K562 treated with DMSO at 1 percent for 12 hours (cell line): ENCODE data around the gene F11R. TPM values are rescaled to one million over a fixed set of nuclear protein-coding genes. Genes with fewer than 3 reads are reported as not detected.

Experiments
- total RNA-seq: library from RNA; unstranded; fragments of 300-600 nt; gene quantifications from 2 replicates; pipeline ENCODE4 v1.2.3, GENCODE V29; 2022; ENCODE audit not compliant: insufficient read depth

F11R gene
- 30.3 and 70.7 TPM in 2 replicates for total RNA-seq

DNA sequence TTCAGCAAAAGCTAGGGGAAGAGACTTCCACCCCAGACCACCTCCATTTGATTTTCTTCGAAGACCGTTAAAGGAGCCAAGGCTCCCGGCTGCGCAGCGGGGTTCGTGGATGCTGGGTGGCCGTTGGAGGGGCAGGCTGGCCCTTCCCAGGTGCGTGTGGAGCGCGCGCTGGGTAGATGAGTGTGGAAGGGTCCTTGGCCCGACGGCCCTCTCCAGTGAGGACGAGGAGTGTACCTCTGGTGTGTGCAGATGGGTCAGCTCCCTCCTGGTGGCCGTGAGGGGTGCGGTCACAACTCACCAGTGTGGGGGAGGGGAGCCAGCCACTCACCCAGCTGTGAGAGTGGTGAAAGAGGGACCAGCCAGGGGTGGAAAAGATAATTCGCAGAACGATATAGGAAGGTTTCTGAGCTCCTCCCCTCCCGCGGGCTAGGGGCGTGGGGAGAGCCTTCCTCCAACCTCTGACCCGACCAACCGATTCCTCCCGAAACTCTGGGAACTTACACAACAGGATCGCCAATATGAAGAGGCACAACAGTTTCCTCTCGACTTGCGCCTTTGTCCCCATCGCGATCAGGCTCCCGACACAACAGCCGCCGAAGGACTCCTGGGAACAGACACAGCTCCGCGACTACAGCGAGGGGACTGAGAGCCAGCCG lies at the start of gene F11R:
F11R (minus strand) TSS at position 644 of the 656 bp plus-strand sequence; CDS start at position 565, 79 bp downstream.

DNA sequence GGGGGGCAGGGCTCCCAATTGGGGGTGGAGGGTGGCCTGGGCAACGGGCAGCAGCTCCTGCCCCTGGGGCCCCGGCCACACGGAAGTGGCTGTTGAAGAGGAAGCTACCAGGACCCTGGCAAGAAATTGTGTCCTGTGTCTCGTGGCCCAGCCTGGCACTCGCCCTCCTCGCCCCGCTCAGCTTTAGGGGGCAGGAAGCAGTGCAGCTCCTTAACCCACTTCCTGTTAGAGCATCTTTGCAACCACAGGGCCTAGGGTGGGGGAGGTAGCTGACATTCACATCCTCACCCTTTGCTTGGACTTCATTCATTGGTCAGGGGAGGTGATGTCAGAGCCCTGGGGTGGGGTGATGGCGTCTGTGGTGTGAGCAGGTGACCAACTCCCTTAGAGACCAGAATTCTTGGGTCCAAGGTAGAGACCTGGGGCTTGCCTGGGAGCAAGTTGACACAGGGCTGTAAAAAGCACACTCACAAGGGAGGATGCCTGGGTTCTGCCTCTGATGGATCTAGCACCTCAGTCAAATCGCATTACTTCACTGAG lies 48.8 kb upstream of the F11R start, which contains the start of gene ARHGAP30:
ARHGAP30 (minus strand) TSS at position 161 of the 540 bp plus-strand sequence. CDS start 267 bp downstream, outside the sequence.

DNA sequence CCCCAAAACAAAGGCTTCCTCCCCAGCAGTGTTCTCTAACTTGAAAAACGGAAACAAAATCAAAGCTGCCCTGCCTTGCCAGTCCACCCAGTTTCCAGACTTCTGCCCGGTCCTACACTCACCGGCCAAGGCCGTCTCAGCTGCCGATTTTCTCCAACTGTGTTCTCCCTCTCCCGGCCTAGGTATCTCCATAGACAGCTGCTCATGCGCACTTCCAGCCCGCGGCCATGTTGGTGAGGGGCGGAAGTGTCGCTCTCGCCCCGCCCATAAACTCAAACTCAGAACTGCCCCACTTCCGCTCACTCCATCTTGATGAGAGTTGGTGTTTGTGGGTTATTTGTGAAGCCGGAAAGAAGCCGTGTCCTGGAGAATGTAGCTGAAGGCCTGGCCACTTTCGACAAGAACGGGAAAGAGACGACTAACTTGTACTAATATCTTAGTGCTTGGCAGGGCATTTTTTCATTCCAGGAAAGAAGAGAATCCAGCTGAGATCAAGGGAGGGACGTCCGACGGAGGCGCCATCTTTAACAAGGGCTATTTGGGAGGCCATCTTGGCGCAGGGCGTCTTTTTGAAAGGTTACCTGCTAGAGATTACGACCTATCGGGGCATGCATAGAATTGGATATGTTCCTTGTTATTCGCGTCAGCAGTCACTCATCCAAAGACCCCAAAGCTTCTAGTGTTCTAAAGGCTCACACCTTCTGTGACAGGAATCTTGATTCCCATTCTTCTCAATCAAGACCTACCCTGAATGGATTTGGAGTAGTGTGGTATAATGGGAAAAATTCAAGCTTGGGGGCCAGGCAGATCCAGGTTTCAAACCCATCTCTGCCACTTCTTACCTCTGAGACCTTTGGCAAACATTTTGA lies 25.0 kb upstream of the F11R start, which contains the start of gene USF1:
USF1 (minus strand) TSS at position 242 of the 869 bp plus-strand sequence. CDS start 2,702 bp downstream, outside the sequence.

DNA sequence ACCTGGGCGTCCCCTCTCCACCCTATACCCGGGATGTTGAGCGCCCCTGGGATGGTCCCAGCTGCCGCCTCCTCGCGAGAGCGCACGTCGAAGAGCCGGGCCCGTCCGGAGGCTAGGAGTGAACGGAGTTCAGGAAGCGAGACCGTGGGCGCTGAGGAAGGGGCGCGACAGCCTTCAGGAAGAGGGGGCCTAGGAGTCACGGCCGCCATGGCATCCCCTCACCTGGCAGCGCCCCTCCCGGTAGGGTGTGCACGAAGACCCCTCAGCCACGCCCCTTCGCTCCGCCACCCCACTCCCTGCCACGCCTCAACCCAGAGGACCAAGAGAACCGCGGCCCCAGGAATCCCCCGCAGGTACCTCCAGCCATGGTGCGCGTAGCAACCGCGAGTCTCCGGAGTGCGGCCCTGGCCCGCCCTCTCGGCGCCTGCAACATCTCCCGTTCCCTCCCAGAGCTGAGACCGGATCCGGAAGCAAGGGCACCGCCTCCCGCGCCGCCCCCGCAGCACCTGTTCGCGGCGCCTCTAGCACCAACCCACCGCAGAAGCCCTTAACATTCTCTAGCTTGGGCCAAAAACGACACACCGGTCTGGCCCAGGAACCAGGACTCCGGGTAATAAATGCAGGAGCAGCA lies 17.7 kb upstream of the F11R start, which contains the start of gene TSTD1:
TSTD1 (minus strand) TSS at position 442 of the 631 bp plus-strand sequence; CDS start at position 367, 75 bp downstream.

DNA sequence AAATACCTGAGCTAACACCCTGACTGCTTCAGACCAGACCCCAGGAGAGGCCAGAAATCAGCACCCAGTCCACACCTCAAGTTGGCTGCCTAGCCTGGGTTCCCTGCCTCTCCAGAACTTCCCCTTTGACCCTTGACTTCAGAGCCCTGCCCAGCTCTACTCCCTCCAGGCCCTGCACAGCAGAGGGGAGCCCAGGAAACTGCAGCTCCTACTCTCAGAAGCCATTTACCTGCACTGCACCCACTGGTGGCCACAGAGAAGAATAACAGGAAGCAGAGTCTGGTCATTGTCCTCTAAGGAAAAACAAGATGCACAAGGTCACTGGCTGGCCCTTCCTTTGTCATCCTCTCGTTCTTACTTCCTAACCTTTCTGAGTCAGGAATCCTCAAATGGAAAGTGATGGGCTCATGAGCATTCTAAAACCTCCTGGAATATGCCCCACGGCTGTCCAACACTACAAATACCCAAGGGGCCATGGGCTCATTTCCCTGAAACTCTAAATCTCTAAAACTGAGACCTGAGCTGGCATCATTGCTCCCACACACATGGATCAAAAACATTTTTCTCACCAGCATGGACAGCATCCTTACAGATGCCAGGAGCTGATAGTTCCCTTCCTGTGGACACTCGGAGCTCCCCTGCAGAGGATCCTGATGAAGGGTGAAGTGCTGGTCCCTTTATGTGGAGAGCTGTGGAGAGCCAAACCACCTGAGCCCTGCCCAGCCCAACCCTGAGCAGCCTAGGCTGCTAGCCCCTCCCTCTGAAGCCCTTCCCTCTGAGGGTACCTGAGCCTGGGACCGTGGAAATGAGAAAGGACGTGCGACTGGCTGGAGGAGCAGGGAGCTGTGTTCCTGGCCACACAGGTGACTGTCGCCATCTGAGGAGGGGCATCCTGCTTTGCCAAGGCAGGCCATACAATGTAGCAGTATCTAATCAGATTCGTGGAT lies 66.5 kb downstream of the F11R start, which contains the start of gene ITLN2:
ITLN2 (minus strand) TSS at position 652 of the 947 bp plus-strand sequence; CDS start at position 584, 68 bp downstream.

Other genes with a start within 250 kb of the F11R start
- not detected in 2 replicates for gene LY9, start 225.0 kb downstream of the F11R start, total RNA-seq
- gene CD244, start 158.3 kb downstream of the F11R start, total RNA-seq: not detected in 2 replicates
- gene ITLN1, start 136.0 kb downstream of the F11R start, total RNA-seq: not detected in 2 replicates
- not detected in 2 replicates for gene ITLN2, start 66.3 kb downstream of the F11R start, total RNA-seq
- gene TSTD1, start 17.8 kb upstream of the F11R start, total RNA-seq: 2.0 TPM in 1 of 2 replicates, not detected in the other
- 60.5 and 62.8 TPM in 2 replicates for gene USF1, start 24.8 kb upstream of the F11R start, total RNA-seq
- not detected in 2 replicates for gene ARHGAP30, start 48.7 kb upstream of the F11R start, total RNA-seq
- gene NECTIN4, start 68.4 kb upstream of the F11R start, total RNA-seq: not detected in 2 replicates
- gene KLHDC9, start 77.2 kb upstream of the F11R start, total RNA-seq: not detected in 2 replicates
- gene PFDN2, start 96.9 kb upstream of the F11R start, total RNA-seq: 159 and 181 TPM in 2 replicates
- gene NIT1, start 97.0 kb upstream of the F11R start, total RNA-seq: 33.4 and 47.9 TPM in 2 replicates
- gene DEDD, start 111.5 kb upstream of the F11R start, total RNA-seq: 21.0 and 35.0 TPM in 2 replicates
- gene UFC1, start 132.8 kb upstream of the F11R start, total RNA-seq: 87.4 and 100 TPM in 2 replicates
- 19.1 and 27.5 TPM in 2 replicates for gene USP21, start 138.3 kb upstream of the F11R start, total RNA-seq
- gene PPOX, start 145.3 kb upstream of the F11R start, total RNA-seq: 29.1 and 35.6 TPM in 2 replicates
- 64.7 and 86.5 TPM in 2 replicates for gene B4GALT3, start 156.4 kb upstream of the F11R start, total RNA-seq
- gene ADAMTS4, start 177.9 kb upstream of the F11R start, total RNA-seq: 1.3 and 1.7 TPM in 2 replicates
- gene NDUFS2, start 181.2 kb upstream of the F11R start, total RNA-seq: 91.5 and 101 TPM in 2 replicates
- gene FCER1G, start 194.1 kb upstream of the F11R start, total RNA-seq: 3.5 TPM in 1 of 2 replicates, not detected in the other
- gene APOA2, start 202.5 kb upstream of the F11R start, total RNA-seq: not detected in 2 replicates
- 15.8 and 16.9 TPM in 2 replicates for gene TOMM40L, start 204.9 kb upstream of the F11R start, total RNA-seq
- gene NR1I3, start 217.1 kb upstream of the F11R start, total RNA-seq: not detected in 2 replicates
- gene PCP4L1, start 237.6 kb upstream of the F11R start, total RNA-seq: not detected in 2 replicates